HCEC 1CT (cell line): ENCODE measurements around the gene OR5B12.
"Not testable (repeated sequence)": the region's sequence is repeated elsewhere in the genome, so short reads cannot be mapped to it uniquely, and the experiment has no call there.

Source experiments
- DNase-seq: peaks from one replicate; pipeline ENCODE4 v3.0.0-alpha.2; 2017

The OR5B12 gene

GRCh38 chr11:58442136-58442535 is at the start of gene OR5B12:
Gene OR5B12, minus strand, starts transcription at chr11:58442236. Its CDS starts 2,085 bp downstream, at chr11:58440151.
- DNase-seq, result no peak

- DNase-seq, result no peak
These were observed 48.8 kb upstream of the OR5B12 start for GRCh38 chr11:58490827-58491226.

GRCh38 chr11:58487170-58487569 is 45.1 kb upstream of the OR5B12 start:
- no peak for DNase-seq

GRCh38 chr11:58485961-58486360 is 43.9 kb upstream of the OR5B12 start:
- DNase-seq, result no peak

GRCh38 chr11:58471892-58472291 is 29.9 kb upstream of the OR5B12 start:
- no peak for DNase-seq

DNA sequence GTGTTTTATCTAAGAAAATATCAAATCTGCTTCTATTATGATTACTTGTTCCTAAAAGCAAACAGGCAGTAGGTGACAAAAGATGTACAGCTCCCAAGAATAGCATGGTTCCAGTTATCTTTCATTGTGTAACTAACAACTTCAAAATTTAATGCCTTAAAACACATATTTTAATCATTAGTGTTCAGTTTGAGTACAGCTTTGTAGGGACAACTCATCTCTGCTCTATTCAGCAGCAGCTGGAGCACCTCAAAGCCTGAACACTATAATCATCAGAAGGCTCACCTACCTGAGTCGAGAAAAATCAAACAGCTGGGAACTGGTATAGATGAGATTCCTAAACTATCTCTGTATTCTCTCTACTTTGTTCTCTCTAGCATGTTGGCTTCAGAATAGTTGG is 24.3 kb upstream of the OR5B12 start:
- peak; percentile 75 for DNase-seq

DNA sequence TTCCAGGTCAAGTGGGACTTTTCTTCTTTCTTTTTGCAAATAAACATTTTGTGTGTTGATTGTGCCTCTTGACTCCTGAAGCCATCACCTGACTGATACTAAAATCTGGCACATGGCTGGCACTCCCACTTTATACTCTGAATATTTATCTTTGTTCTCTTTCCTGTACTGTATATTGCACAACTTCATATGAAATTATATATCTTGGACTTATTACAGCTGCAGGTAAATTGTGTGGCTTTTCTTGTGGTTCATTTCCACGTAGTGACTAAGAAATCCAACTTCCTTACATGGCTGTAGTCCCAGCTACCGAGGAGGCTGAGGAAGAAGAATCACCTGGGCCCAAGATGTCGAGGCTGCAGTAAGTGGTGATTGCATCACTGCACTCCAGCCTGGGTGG is 23.7 kb upstream of the OR5B12 start:
- peak; percentile 2 for DNase-seq

- no peak for DNase-seq
These were observed 9.5 kb upstream of the OR5B12 start for GRCh38 chr11:58451585-58451984.

DNA sequence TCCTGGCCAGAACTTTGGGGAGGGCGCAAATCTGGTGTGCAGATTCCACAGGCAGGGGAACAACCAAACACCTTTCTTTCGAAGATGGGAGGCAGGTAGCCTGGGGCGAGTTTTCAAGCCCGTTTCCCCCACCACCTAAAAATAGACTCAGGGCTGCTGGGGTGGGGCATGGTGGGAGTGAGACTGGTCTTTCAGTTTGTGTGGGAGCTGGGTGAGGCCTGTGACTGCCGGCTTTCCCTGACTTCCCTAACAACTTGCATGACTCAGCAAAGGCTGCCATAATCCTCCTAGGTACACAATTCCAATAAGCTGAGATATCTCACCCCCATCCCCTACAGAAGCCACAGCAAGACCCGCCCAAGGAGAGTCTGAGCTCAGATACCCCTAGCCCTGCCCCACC is 4.3 kb upstream of the OR5B12 start:
- DNase-seq, result no peak

- no peak for DNase-seq
These were observed 2.3 kb upstream of the OR5B12 start for GRCh38 chr11:58444300-58444699.

GRCh38 chr11:58438486-58438885 is 3.5 kb downstream of the OR5B12 start:
- no peak for DNase-seq

DNA sequence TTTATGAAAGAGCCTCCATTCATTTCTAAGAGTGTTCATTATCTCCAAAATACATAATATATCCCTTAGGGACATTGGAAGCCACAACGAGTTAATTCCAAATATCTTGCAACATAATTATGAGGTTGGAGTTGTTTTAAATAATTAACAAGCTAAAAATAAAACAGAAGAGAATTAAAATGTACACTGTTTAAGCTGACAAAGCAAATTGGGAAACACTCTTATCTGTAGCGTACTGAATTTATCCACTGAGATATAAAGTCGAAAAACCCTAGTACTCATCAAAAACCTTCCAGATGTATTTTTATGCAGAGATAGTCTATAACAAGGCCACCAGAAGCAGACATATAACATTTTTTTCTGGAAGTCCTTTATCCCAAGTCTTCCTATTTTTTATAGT is 7.8 kb downstream of the OR5B12 start:
- DNase-seq, result no peak

- DNase-seq, result no peak
These were observed 8.3 kb downstream of the OR5B12 start for GRCh38 chr11:58433638-58434203.

DNA sequence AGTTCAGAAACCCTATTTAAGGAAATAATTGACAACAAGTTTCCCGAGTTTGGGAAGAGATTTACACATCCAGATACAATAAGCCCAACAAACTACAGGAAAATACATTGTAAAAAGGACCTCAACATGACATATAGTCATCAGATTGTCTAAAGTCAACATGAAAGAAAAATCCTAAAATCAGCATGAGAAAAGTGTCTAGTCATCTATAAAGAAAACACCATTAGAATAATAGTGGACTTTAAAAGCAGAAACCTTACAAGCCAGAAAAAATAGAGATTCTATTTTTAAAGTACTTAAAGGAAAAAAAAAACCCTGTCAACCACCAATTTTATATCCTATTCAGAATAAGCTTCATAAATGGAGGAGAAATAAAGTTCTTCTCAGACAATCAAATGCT is 12.8 kb downstream of the OR5B12 start:
- DNase-seq, result no peak

DNA sequence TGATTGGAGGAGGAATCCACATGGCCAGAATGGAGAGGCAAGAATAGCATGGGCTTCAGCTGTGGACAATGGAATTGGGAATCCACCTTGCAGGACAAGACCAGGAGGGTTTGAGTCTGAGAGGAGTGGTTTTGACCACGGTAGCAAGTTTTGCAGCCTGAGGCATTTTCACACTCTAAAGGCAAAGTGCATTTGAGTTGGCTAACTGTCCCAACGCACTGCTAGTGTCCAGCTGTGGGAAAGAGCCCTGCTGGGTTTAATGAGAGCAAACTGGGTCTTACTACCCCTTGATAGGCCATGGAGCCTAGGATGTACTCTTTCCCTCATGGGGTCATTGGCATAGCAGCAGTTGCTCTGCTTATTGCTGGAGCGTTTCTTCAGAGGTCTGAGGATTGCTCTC is 14.0 kb downstream of the OR5B12 start, which contains the start of gene OR5B2:
Gene OR5B2, minus strand, starts transcription at position 101 of the 400 bp plus-strand sequence. CDS start 4,860 bp downstream, outside the sequence.
- DNase-seq, result no peak

GRCh38 chr11:58406774-58407173 is 35.3 kb downstream of the OR5B12 start, which contains the start of gene OR5B3:
Gene OR5B3, minus strand, starts transcription at chr11:58406874. Its CDS starts 3,465 bp downstream, at chr11:58403409.
- no peak for DNase-seq

DNA sequence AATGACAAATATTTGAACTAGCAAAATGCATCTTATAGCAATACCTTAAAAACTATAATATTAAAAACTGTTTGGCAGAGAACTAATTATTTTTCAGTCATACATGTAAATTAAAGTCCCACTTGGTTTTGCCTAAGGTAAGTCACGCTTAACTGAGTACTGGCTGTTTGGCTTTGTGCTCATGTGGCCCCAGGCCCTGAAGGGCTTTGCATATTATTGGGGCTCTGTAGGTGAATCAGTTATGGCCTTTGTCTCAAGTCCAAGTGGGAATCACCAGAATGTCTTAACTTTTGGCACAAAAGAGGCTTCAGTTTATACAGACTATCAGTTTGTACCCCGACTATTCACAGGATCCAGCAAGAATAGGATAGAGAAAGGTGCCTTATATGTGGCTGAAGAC is 42.4 kb downstream of the OR5B12 start:
- DNase-seq, result not testable (repeated sequence)

DNA sequence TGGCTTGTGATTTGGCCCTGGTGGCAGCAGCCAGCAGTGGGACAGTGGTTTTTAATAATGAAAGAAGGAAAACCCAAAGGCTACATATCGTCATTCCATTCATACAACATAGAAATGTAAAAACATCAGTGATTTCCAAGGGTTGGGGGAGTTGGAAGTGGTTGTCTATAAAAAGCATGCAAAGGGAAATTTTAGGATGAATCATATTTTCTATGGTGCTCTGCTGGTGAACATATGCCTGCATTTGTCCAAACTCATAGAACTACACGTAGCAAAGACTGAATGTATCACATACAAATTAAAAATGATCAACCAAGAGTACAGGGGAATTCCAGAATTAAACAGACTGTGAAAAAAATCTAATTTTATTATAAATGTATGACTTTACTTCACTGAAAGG is 46.5 kb downstream of the OR5B12 start:
- peak; percentile 14 for DNase-seq

- DNase-seq, result peak; percentile 94
These were observed 47.8 kb downstream of the OR5B12 start for GRCh38 chr11:58394195-58394594.

- DNase-seq, result peak; percentile 6
These were observed 49.3 kb downstream of the OR5B12 start for GRCh38 chr11:58392746-58393145.

DNA sequence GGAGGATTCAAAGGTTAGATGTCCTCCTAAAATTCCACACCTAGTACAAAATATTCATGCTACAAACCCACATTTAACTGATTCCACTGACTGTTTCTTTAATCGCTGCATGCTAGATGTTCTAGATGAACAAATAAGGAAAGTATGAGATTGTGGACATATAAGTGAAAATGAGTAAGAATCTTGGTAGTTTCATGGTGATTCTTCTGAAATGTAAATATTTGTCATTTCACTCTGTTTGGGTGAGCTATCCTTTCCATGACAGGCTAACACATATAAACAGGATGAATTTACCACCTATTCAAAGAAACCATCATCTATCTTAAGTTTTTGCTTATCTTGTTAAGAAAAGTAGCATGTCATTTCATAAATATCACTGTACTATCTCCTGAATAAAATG is 50.2 kb downstream of the OR5B12 start:
- peak; percentile 88 for DNase-seq

GRCh38 chr11:58390551-58391063 is 51.4 kb downstream of the OR5B12 start:
- DNase-seq, result no peak
